Prostate gland (tissue), 2 donors: Measurements from ENCODE around the gene KDELR1.

Experiments
- POLR2A ChIP-seq: fragments of 450-650 bp; IDR thresholded peaks from one replicate; pipeline ENCODE4 v1.6.1; 2016; ENCODE audit warnings: antibody characterized with exemption, mild to moderate bottlenecking
- TF ChIP-seq, protein P1 (sequence below), 4 experiments: fragments of 200-600 bp in 2 of 4; fragments of 450-650 bp in 2 of 4; sonication (generic) in 2 of 4; IDR thresholded peaks; 1 replicate in 3 of 4; 2 replicates in 1 of 4; pipeline ENCODE4 v1.5.1; 2016 to 2019; ENCODE audit warnings: antibody characterized with exemption in 4 of 4, mild to moderate bottlenecking in 2 of 4, moderate library complexity in 2 of 4

DNA sequence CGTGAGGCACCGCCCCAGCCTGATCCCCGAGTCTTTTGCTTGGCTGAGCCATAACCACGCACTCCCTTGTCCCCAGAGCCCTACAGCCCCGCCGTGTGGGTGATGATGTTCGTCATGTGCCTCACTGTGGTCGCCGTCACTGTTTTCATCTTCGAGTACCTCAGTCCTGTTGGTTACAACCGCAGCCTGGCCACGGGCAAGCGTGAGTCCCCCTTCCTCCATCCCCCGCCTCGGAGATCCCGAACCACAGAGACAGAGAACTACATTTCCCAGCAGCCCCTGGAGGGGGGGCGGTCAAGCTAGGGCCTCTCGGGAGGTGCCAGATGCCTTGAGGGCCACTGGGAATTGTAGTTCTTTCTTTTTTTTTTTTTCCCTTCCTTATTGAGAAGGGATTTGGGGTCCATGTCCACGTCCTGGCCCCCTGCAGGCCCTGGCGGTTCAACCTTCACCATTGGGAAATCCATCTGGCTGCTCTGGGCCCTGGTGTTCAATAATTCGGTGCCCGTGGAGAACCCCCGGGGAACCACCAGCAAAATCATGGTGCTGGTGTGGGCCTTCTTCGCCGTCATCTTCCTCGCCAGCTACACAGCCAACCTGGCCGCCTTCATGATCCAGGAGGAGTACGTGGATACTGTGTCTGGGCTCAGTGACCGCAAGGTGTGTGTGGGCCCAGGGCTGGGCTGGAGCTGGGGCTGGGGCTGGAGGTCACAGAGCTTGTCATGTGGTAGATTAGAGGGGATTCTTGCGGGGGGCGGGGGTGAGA lies 28.0 kb upstream of the KDELR1 start:
- TF ChIP-seq, protein P1, sequence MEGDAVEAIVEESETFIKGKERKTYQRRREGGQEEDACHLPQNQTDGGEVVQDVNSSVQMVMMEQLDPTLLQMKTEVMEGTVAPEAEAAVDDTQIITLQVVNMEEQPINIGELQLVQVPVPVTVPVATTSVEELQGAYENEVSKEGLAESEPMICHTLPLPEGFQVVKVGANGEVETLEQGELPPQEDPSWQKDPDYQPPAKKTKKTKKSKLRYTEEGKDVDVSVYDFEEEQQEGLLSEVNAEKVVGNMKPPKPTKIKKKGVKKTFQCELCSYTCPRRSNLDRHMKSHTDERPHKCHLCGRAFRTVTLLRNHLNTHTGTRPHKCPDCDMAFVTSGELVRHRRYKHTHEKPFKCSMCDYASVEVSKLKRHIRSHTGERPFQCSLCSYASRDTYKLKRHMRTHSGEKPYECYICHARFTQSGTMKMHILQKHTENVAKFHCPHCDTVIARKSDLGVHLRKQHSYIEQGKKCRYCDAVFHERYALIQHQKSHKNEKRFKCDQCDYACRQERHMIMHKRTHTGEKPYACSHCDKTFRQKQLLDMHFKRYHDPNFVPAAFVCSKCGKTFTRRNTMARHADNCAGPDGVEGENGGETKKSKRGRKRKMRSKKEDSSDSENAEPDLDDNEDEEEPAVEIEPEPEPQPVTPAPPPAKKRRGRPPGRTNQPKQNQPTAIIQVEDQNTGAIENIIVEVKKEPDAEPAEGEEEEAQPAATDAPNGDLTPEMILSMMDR (IDR thresholded peaks at IDR 0.05), result no peak
- TF ChIP-seq POLR2A, result no peak
